Testis (tissue), 2 donors: Measurements from ENCODE around the gene ICAM4.

Source experiments
- POLR2A ChIP-seq: fragments of 450-650 bp; IDR thresholded peaks from one replicate; pipeline ENCODE4 v1.6.1; 2017; ENCODE audit warnings: antibody characterized with exemption, mild to moderate bottlenecking, moderate library complexity
- TF ChIP-seq, protein P1 (sequence below), 3 experiments: fragments of 450-650 bp in 2 of 3; fragments of 200-600 bp in 1 of 3; sonication (generic) in 1 of 3; IDR thresholded peaks; one replicate each; pipeline ENCODE4 v1.5.1; 2016 to 2019; ENCODE audit warnings: antibody characterized with exemption in 3 of 3, mild to moderate bottlenecking in 2 of 3, moderate library complexity in 1 of 3

DNA sequence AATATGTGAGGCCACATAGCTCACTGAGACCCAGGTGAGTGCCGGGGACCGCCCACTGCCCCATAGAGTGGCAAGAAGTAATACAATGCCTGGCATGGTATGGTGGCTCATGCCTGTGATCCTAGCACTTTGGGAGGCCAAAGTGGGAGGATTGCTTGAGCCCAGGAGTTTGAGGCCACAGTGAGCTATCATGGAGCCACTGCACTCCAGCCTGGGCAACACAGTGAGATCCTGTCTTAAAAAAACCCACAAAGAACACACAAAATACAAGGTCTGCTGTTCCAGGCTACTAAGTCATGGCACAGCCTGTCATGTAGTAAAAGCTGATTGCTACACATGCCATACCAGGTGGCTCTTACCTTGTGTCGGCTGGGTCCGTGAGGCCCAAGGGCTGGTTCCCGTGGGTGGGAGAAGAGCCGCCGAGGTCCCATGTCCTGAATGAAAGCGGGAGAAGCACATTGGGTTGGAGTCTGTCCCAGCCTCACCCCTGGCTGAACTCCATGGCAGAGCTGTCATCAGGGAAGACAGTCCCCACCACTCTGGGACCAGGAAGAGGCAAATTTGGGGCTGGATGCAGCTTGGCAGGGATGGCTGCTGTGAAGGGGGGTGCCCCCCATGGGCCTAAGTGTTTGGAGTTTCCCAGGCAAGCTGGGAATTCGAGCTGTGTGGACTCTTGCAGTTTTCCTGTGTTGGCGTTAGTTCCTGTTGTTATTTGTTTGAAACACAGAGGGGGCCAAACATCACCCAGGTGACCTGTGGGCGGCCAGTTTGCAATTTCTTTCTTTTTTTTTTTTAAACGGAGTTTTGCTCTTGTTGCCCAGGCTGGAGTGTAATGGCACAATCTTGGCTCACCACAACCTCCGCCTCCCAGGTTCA, 32.3 kb downstream of the ICAM4 start:
- TF ChIP-seq, protein P1, sequence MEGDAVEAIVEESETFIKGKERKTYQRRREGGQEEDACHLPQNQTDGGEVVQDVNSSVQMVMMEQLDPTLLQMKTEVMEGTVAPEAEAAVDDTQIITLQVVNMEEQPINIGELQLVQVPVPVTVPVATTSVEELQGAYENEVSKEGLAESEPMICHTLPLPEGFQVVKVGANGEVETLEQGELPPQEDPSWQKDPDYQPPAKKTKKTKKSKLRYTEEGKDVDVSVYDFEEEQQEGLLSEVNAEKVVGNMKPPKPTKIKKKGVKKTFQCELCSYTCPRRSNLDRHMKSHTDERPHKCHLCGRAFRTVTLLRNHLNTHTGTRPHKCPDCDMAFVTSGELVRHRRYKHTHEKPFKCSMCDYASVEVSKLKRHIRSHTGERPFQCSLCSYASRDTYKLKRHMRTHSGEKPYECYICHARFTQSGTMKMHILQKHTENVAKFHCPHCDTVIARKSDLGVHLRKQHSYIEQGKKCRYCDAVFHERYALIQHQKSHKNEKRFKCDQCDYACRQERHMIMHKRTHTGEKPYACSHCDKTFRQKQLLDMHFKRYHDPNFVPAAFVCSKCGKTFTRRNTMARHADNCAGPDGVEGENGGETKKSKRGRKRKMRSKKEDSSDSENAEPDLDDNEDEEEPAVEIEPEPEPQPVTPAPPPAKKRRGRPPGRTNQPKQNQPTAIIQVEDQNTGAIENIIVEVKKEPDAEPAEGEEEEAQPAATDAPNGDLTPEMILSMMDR (IDR thresholded peaks at IDR 0.05): no peak
- TF ChIP-seq POLR2A: no peak
